Measurements from ENCODE around the gene TMTC2.

The TMTC2 gene

GRCh38 chr12:82671673-82672195, 15.0 kb upstream of the TMTC2 start:
- no peak overlapping the region for H2AFZ ChIP-seq (ENCODE audit: low read depth, low read length, severe bottlenecking)
- no peaks in the 10 kb centered on the region for H3K27me3 ChIP-seq (ENCODE audit: low read length)
- H3K9me3 ChIP-seq (ENCODE audit: insufficient read depth, low read length) = no peaks in the 10 kb centered on the region
- TF ChIP-seq CTCF (IDR thresholded peaks at IDR 0.05; ENCODE audit: insufficient read depth, low read length, poor library complexity, severe bottlenecking) = no peak
- TF ChIP-seq EZH2phosphoT487 (conservative IDR thresholded peaks at IDR 0.05; ENCODE audit: low read length) = no peak
- no peaks in the 10 kb centered on the region for H4K20me1 ChIP-seq (ENCODE audit: low read depth, low read length)
- H3K27ac ChIP-seq (ENCODE audit: low read depth, low read length) = no peak overlapping the region
- no peaks in the 10 kb centered on the region for H3K79me2 ChIP-seq (ENCODE audit: insufficient read depth, low read length)
- H3K9ac ChIP-seq (ENCODE audit: low read length) = no peak overlapping the region
- H3K4me3 ChIP-seq (ENCODE audit: insufficient read depth, low read length, poor library complexity, severe bottlenecking) = no peak overlapping the region
- H3K9me2 ChIP-seq (replicated peaks; ENCODE audit: insufficient read depth, low read length) = no peaks in the 10 kb centered on the region
- no peaks in the 10 kb centered on the region for H3K36me3 ChIP-seq (ENCODE audit: low read length)
- no peaks in the 10 kb centered on the region for H3F3A ChIP-seq (ENCODE audit: insufficient read depth)
- H3K4me2 ChIP-seq (ENCODE audit: low read depth, low read length, poor library complexity, severe bottlenecking) = no peak overlapping the region

GRCh38 chr12:82672811-82673495, 13.8 kb upstream of the TMTC2 start:
- no peak overlapping the region for H3K9ac ChIP-seq (ENCODE audit: low read length)
- H3K27ac ChIP-seq (ENCODE audit: low read depth, low read length) = no peak overlapping the region
- no peak overlapping the region for H3K4me3 ChIP-seq (ENCODE audit: insufficient read depth, low read length, poor library complexity, severe bottlenecking)
- H3F3A ChIP-seq (ENCODE audit: insufficient read depth) = no peaks in the 10 kb centered on the region
- no peaks in the 10 kb centered on the region for H3K79me2 ChIP-seq (ENCODE audit: insufficient read depth, low read length)
- no peak overlapping the region for H3K4me2 ChIP-seq (ENCODE audit: low read depth, low read length, poor library complexity, severe bottlenecking)
- no peaks in the 10 kb centered on the region for H3K9me3 ChIP-seq (ENCODE audit: insufficient read depth, low read length)
- no peaks in the 10 kb centered on the region for H4K20me1 ChIP-seq (ENCODE audit: low read depth, low read length)
- H3K36me3 ChIP-seq (ENCODE audit: low read length) = no peaks in the 10 kb centered on the region
- TF ChIP-seq EZH2phosphoT487 (conservative IDR thresholded peaks at IDR 0.05; ENCODE audit: low read length) (no peak), CTCF (IDR thresholded peaks at IDR 0.05; ENCODE audit: insufficient read depth, low read length, poor library complexity, severe bottlenecking) (no peak)
- no peaks in the 10 kb centered on the region for H3K27me3 ChIP-seq (ENCODE audit: low read length)
- H2AFZ ChIP-seq (ENCODE audit: low read depth, low read length, severe bottlenecking) = peak overlapping the region; percentile 83
- H3K9me2 ChIP-seq (replicated peaks; ENCODE audit: insufficient read depth, low read length) = no peaks in the 10 kb centered on the region

- Histone ChIP-seq H3K27ac (ENCODE audit: low read depth, low read length) (no peak overlapping the region), H4K20me1 (ENCODE audit: low read depth, low read length) (no peaks in the 10 kb centered on the region), H3F3A (ENCODE audit: insufficient read depth) (no peaks in the 10 kb centered on the region), H3K36me3 (ENCODE audit: low read length) (no peaks in the 10 kb centered on the region), H3K4me3 (ENCODE audit: insufficient read depth, low read length, poor library complexity, severe bottlenecking) (no peak overlapping the region), H3K79me2 (ENCODE audit: insufficient read depth, low read length) (no peaks in the 10 kb centered on the region), H3K9ac (ENCODE audit: low read length) (no peak overlapping the region), H3K27me3 (ENCODE audit: low read length) (no peaks in the 10 kb centered on the region), H3K9me3 (ENCODE audit: insufficient read depth, low read length) (no peaks in the 10 kb centered on the region), H3K9me2 (replicated peaks; ENCODE audit: insufficient read depth, low read length) (no peaks in the 10 kb centered on the region), H2AFZ (ENCODE audit: low read depth, low read length, severe bottlenecking) (no peak overlapping the region), H3K4me2 (ENCODE audit: low read depth, low read length, poor library complexity, severe bottlenecking) (no peak overlapping the region)
- TF ChIP-seq CTCF (IDR thresholded peaks at IDR 0.05; ENCODE audit: insufficient read depth, low read length, poor library complexity, severe bottlenecking) (no peak), EZH2phosphoT487 (conservative IDR thresholded peaks at IDR 0.05; ENCODE audit: low read length) (no peak)
Observed at GRCh38 chr12:82673698-82674097, 13.0 kb upstream of the TMTC2 start.

All from SU-DHL-6 (cell line).